Fibroblast of villous mesenchyme (primary cell): ENCODE measurements around the gene KRT77. TPM values are rescaled to one million over a fixed set of nuclear protein-coding genes. Genes with fewer than 3 reads are reported as not detected.

ENCODE experiments used
- DNase-seq: peaks from one replicate; pipeline ENCODE4 v3.0.0-alpha.2; 2010; ENCODE audit warnings: low read depth
- H3K4me3 ChIP-seq: 2 replicates; pipeline ENCODE4 v1.5.1; 2011; ENCODE audit warnings: low read depth, mild to moderate bottlenecking, low read length
- total RNA-seq: library from RNA; depleted of rRNA; stranded (reverse); fragments of >200 nt; gene quantifications from 2 replicates; pipeline ENCODE4 v1.2.3, GENCODE V29; 2012
- TF ChIP-seq, protein P1 (sequence below): IDR thresholded peaks from 2 replicates; pipeline ENCODE4 v1.5.1; 2012; ENCODE audit warnings: low read depth, mild to moderate bottlenecking, low read length; ENCODE audit not compliant: insufficient read depth

KRT77 gene
- total RNA-seq, 1 donor = not detected

DNA sequence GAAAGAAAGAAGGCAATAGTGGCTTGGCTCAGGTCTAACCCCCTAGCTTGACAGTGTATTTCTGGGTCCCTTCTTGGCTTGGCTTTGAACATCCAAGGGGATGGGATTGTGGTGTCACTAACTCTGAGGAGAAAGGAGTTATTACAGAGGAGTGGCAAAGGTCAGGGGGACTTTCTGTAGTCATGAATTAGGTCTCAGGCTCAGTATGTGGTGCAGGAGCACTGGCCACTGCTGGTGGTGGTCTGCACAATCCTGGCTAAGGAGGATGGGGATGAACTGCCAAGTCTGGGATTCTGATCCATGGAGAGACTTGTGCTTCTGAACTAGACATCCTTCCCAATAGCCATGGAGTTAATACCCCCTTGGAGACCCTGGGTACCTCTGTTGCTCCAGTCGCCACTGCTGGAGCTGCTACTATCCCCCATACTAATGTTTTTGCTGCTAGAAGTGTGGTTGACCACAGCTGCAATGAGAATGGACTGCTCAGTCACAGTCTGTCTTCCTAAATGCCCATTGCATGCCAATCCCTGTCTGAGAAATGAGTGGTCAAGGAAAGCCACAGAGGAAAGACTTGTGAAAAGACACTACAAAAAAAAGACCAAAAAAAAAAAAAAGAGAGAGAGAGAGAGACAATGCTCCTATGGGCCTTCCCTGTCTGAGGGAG is 41.3 kb upstream of the KRT77 start:
- DNase-seq = no peak
- TF ChIP-seq, protein P1, sequence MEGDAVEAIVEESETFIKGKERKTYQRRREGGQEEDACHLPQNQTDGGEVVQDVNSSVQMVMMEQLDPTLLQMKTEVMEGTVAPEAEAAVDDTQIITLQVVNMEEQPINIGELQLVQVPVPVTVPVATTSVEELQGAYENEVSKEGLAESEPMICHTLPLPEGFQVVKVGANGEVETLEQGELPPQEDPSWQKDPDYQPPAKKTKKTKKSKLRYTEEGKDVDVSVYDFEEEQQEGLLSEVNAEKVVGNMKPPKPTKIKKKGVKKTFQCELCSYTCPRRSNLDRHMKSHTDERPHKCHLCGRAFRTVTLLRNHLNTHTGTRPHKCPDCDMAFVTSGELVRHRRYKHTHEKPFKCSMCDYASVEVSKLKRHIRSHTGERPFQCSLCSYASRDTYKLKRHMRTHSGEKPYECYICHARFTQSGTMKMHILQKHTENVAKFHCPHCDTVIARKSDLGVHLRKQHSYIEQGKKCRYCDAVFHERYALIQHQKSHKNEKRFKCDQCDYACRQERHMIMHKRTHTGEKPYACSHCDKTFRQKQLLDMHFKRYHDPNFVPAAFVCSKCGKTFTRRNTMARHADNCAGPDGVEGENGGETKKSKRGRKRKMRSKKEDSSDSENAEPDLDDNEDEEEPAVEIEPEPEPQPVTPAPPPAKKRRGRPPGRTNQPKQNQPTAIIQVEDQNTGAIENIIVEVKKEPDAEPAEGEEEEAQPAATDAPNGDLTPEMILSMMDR = no peak

DNA sequence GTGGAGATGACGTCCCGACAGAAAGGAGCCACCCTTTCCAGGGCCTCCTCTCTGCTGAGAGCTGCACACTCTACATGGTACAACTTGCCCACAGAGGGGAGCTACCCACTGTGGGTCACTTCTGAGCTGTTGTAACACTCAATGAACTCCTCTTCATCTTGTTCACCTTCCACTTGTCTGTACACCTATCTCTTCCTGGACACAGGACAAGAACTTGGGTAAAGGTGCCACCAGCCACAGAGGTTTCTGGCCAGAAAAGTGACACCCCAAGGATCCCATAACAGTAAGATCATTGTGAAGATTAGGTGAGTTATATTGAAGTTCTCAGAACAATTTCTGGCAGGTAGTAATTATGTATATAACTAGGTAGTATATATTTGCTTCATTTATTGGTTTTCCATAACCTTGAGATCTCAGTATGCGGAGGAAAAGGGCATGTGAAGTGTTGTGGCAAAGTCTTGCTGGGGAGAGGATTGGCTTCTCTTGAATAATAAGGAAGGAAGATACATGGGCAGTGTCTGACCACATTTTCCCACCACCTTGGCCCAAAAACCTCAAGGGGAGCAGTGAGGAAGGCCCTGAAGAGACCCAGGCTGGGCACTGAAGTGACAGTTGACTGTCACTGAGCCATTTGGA is 39.6 kb upstream of the KRT77 start:
- H3K4me3 ChIP-seq = no peak overlapping the region
- no peak for DNase-seq
- TF ChIP-seq, protein P1 = no peak

More for the DNA sequence above, 41.3 kb upstream of the KRT77 start:
- H3K4me3 ChIP-seq = no peak overlapping the region

DNA sequence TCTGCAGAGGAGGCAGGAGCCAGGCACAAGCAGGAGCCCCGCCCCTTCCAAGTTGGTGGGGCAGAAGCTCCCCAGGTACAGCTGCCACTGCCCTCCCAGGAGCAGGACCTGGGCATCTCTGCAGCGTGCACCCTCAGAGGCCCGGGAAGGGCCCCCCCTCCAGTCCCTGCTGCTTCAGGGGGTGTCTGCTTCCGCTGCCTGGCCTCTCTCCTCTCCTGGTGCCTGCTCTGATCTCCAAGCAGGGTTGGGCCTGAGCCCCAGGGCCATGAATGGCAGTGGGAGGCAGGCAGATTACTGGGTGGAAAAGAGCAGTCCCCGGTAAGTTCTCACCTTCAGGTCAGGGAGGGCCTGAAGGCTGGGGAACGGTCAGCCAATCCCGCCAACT is 38.9 kb upstream of the KRT77 start:
- TF ChIP-seq, protein P1 = no peak
- no peak overlapping the region for H3K4me3 ChIP-seq
- DNase-seq = no peak

DNA sequence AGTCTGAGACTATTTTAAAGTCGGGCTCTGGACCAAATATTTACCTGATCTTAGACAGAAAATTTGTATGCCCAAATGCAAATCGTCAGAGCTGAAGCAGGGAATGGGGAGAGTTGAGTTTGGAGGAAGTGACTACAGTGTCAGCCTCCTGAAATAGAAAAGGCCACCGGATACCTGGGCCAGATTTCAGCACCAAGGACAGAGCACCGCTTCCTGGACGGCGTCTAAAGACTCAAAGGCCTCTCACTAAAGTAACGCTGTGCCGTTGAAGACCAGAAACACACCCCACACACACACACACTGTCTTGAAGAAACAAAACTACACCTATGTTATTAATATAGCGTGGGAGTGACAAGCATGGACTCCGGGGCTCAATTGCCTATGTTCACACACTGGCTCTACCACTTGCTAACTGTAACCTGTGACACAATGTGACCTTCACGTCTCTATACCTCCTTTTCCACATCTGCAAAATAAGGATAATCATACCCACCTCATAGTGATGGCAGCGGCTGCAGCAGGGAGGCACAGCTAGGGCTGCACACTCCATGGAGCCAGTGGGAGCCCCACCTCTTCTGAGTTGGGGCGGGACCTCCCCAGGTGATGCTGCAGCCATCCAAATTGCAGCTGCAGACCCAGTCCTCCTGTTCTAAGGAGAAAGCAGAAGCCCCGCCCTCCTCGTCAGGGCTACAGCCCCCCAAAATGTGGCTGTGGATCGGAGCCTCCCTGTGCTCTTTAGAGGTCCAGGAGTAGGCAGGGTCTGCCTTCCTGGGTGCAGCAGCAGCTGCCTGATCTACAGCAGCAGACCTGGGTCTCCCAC is 38.3 kb upstream of the KRT77 start:
- DNase-seq = peak; percentile 55
- TF ChIP-seq, protein P1 = no peak
- no peak overlapping the region for H3K4me3 ChIP-seq

DNA sequence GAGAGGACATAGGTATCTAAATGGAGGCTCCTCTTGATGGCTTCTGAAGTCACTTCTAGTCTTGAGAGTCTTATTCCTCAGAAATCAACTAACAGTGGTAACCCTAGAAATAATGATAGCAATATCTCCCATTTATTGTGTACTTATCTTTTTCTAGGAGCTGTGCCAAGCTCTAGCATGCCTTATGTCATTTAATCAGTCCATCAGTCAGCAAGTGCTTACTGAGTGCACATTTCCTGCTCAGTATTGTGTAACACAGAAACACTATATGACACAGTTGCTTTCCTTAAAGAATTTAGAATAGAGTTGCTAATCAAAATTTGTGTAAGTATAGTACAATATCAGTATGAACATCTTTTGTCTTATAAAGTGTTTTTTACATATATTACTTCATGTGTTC is 37.3 kb upstream of the KRT77 start:
- TF ChIP-seq, protein P1 = no peak
- H3K4me3 ChIP-seq = no peak overlapping the region
- DNase-seq = no peak

DNA sequence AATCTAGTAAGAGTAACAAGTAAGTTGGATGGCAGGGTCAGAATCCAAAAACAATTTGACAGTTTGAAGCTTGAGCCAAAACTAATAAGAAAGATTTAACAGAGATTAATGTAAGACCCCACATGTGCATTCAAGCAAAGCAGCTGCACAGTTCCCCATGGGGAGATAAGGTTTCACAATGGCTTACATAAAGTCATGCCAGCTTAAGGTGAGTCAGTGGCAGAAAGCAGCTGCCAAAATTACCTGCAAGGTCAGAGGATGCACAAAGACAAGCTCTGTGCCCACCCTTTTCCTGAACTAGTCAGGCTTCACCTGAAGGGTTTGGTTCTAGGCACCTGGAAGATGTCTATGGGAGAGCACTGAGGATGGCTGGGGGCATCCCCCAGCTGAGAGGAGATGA is 36.6 kb upstream of the KRT77 start:
- no peak overlapping the region for H3K4me3 ChIP-seq
- no peak for DNase-seq
- TF ChIP-seq, protein P1 = no peak
